ENCODE measurements around the gene ARL3.
"Not testable (repeated sequence)": the region's sequence is repeated elsewhere in the genome, so short reads cannot be mapped to it uniquely, and the experiment has no call there.

GRCh38 chr10:102716900-102717565 is 2.8 kb upstream of the ARL3 start:
- TF ChIP-seq CTCF (conservative IDR thresholded peaks at IDR 0.05 in 1 of 2, IDR thresholded peaks at IDR 0.05 in 1 of 2; ENCODE audit: low read depth in 1 of 2, low read length in 2 of 2); EZH2 (IDR thresholded peaks at IDR 0.05; ENCODE audit: low read length, missing control alignments): not testable (repeated sequence)
